Measurements from ENCODE around the gene RYR2.
"Not testable (repeated sequence)": the region's sequence is repeated elsewhere in the genome, so short reads cannot be mapped to it uniquely, and the experiment has no call there.

RYR2 gene

DNA sequence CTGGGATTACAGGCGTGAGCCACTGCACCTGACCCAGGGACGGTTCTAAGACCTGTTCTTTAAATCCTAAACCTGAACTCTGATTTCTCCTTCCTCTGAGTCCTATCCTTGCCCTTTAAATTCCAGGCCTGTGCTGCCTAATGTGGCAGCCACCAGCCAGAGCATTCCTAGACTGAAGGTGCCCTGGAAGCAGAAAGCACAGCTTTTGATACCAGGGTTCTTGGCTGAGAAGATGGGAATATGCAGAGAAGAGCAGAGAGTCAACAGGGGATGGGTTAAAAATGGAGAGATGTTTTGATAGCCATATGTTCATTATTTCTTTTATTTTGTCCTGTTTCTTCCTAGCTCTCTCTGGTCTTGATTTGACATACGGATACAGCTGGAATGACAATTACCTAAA, 49.7 kb downstream of the RYR2 start:
- DNase-seq: no peak

- no peak for DNase-seq
Observed at GRCh38 chr1:237093691-237094090, 51.7 kb downstream of the RYR2 start.

DNA sequence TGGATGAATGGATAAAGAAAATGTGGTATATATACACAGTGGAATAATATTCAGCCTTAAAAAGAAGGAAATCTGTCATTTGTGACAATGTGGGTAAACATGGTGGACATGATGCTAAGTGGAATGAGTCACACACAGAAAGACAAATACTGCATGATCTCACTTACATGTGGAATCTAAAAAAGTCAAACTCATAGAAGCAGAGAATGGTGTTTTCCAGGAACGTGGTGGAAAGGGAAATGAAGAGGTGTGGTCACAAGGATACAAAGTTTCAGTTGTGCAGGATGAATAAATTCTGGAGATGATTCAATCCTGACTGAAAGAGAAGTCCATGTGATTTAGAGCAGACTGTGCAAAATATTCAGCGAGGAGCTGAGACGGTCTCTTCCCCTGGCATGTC, 56.6 kb downstream of the RYR2 start:
- no peak for DNase-seq

GRCh38 chr1:237103021-237103420, 61.0 kb downstream of the RYR2 start:
- no peak for DNase-seq

DNA sequence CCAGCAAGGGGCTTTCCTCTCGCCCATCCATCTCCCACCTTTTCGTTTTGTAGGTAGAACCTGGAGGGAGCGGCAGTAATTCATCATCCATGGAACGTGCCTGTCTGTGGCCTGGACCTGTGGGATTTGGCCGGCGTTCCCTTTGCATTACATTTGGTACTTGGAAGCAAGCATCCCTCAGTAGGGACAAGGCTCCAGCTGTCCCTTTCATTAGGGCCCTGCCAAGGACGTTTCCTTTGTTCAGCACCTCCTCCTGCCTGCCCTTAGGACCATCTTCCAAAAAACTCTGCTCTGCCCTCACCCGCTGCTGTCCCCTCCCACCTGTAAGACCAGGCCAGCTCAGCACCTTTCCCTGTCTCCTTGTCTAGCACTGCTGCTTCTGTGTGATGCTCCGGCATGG, 62.1 kb downstream of the RYR2 start:
- no peak for DNase-seq

DNA sequence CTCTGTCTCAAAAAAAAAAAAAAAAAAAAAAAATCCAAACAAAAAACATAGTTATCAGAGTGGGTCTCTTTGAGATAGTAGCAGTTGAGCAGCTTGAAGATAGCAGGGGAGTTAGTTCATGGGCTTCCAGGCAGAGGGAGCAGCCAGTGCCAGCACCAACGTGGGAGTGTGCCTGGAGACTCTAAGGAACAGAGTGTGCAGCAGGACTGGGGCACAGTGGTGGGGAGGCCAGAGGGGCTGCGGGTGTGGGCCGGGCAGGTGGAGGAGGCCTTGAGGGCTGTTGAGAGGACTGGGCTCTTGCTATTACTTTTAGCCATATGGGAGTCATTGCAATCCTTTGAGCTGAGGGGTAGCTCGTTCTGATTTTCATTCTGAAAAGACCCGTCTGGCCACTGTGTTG, 63.8 kb downstream of the RYR2 start:
- no peak for DNase-seq

- DNase-seq: no peak
Observed at GRCh38 chr1:237108297-237109040, 66.5 kb downstream of the RYR2 start.

GRCh38 chr1:237111807-237112206, 69.8 kb downstream of the RYR2 start:
- no peak for DNase-seq

DNA sequence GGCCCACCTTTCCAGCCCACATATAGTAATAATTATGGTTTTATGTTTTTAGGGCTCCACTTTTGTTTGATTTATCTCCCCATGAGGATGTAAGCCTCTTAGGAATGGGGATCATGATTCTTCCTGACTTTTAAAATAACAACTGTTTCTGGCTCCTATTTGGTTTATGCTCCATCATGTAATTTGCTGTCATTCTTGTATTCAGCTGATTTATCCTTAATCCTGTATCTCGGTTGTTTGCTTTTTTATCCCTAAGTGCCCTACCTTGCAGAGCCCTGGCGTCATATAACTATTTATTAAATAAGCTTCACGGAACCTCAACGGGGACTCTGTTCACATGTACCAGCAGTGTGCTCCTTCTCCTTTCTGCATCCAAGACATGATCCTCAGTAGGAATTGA, 70.7 kb downstream of the RYR2 start:
- DNase-seq: no peak

DNA sequence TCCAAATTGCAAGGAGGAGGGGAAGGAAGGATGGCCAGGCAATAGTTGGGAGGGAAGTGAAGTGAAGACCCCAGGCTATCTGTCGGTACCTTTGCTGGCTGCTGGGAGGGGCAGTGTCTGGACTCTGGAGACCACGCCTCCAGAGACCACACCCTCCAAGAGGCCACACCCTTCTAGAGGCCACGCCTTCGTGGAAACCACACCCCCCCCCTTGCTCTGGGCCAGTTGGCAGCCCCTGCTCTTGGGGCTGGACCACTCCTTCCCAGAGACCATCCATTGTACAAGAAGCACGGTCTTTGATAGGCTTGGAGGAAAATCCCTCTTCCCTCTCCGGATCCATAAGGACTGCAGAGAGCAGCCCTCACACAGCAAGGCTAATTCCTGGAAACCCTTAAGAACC, 73.1 kb downstream of the RYR2 start:
- no peak for DNase-seq

GRCh38 chr1:237119091-237119490, 77.1 kb downstream of the RYR2 start:
- no peak for DNase-seq

DNA sequence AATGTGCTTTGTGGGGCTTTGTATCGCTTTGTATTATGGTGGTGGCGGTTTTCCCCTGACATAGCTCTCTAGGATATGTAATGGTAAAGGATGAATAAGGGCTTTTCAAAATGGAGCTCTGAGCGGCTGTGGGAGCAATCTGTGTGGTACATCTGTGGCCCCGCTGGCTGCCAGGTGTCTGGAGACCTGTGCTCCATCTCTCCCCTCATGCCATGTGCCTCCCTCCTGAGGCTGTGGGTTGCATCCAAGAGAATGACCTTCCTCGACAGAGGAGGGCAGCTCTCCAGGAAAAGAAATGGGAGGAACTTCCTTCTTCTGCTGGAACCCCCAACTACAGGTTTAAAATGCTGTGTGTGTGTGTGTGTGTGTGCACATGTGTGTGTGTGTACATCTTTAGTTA, 78.7 kb downstream of the RYR2 start:
- DNase-seq: no peak

- peak; percentile 1 for DNase-seq
Observed at GRCh38 chr1:237124856-237125462, 83.0 kb downstream of the RYR2 start.

GRCh38 chr1:237126180-237126579, 84.2 kb downstream of the RYR2 start:
- no peak for DNase-seq

GRCh38 chr1:237127301-237127700, 85.3 kb downstream of the RYR2 start:
- not testable (repeated sequence) for DNase-seq

DNA sequence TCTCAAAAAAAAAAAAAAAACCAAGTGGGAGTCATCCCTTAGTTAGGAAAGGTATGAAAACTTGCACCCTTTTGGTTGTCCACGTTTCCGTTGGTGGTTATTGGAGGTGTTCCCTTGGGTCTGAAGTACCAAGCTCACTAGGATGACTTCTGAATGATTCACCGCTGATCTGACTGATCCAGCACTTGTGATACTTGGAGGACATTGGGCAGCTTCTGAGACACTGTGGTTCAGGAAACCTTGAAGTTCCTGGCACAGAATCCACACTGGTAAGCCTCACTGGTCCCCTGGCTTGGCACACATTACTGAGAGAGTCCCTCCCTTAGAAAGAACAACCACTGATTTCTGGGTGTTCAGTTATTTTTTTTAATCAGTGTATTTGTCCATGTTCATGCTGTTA, 91.9 kb downstream of the RYR2 start:
- DNase-seq: no peak

DNA sequence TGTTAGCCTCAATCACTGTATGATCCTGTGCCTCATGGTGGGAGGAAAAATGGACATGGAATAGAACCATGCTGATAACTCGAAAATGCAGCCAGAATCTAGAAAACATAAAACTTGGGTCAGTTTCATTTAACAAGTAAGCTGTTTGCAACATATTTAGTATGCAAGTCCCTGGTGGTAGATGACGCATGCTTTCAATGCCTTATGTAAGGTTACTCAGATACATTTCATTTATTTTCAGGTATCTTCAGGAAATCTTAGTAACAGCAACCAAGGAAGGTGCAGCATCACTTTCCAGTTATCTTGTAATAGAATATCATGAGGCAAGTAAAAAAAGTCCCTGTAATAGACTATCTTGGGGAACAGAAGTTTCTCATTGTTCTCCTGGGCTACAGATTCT, 92.9 kb downstream of the RYR2 start:
- no peak for DNase-seq

GRCh38 chr1:237138551-237138950, 96.6 kb downstream of the RYR2 start:
- DNase-seq: no peak

GRCh38 chr1:237139732-237140131, 97.7 kb downstream of the RYR2 start:
- DNase-seq: no peak

- DNase-seq: no peak
Observed at GRCh38 chr1:237140986-237141385, 99.0 kb downstream of the RYR2 start.

DNA sequence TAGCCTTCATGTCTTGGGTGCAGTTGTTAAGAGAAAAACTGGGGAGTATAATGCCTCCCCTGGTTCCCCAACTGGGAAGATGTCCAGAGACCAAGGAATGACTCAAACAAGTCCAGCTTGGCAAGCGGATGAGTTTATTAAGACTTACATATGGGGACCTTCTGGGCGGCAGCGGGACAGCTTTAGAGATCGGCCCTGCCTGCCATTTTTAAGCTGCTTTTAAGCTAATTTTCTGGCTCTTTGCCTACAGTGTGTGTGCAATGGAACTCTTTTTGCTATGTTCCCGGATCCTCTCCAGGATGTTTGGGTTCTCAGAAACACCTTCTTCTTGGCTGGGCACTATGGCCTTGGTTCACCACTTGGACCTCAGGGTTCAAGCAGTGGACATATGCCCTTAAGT, 99.5 kb downstream of the RYR2 start:
- DNase-seq: no peak

DNA sequence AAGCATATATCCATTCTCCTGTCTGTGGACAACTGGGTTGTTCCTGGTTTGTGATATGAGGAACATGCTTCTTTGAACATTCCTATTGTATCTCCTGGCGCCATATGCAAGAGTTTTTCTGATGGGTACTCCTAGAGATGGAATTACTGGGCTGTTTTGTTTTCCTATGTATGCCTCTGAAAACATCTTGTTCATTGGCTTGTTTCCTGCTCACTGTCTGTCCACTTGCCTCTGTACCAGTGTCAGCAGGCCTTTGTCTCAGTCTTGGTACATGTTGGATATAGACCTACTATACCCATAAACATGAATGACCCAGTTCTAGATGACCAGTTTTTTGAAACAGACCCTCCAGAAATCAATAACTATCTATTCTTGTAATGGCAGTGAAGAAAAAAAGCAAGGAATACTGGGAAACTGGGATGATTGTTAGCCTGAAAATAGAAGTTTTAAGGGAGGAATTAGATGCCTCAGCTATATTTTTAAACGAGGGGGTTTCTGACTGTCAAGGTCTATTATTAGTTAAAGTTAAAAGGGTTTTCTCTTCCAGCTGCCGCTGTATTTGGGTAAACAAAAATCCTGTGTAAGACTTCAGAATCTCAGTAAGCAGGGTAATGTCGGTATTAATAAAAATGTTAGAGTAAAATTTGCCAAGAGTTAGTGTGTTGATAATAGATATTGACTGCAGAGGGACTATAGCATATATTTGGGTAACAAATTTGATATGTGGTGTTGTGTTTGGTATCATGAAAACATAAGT, 103.6 kb downstream of the RYR2 start:
- DNase-seq: no peak

- DNase-seq: no peak
Observed at GRCh38 chr1:237146241-237146640, 104.3 kb downstream of the RYR2 start.

GRCh38 chr1:237149857-237150256, 107.9 kb downstream of the RYR2 start:
- DNase-seq: no peak
